Measurements from ENCODE around the gene ANO10.

ANO10 gene

GRCh38 chr3:43503067-43503728 is 118.6 kb downstream of the ANO10 start:
- H3K4me3 ChIP-seq (ENCODE audit: low read depth, low read length): no peak overlapping the region
- no peaks in the 10 kb centered on the region for H3K9me3 ChIP-seq (ENCODE audit: control insufficient read depth, insufficient read depth, low read depth, low read length)
- H3K4me1 ChIP-seq (ENCODE audit: control insufficient read depth, insufficient read depth, low read length): no peaks in the 10 kb centered on the region
- no peaks in the 10 kb centered on the region for H3K36me3 ChIP-seq (ENCODE audit: control insufficient read depth in 2 of 2, insufficient read depth in 1 of 2, low read length in 2 of 2)
- H3K27ac ChIP-seq (ENCODE audit: extremely low read depth, low read depth, low read length): no peak overlapping the region
- TF ChIP-seq ZNF175 (tag by site-specific recombination; IDR thresholded peaks at IDR 0.05) (no peak), ZNF544 (tag by site-specific recombination; IDR thresholded peaks at IDR 0.05) (no peak), ZNF600 (tag by site-specific recombination; IDR thresholded peaks at IDR 0.05) (no peak), ZNF571 (tag by site-specific recombination; IDR thresholded peaks at IDR 0.05) (no peak), ZNF654 (tag by site-specific recombination; IDR thresholded peaks at IDR 0.05; ENCODE audit: low read depth) (peak; percentile 56)
- TF ChIP-seq, protein P1, sequence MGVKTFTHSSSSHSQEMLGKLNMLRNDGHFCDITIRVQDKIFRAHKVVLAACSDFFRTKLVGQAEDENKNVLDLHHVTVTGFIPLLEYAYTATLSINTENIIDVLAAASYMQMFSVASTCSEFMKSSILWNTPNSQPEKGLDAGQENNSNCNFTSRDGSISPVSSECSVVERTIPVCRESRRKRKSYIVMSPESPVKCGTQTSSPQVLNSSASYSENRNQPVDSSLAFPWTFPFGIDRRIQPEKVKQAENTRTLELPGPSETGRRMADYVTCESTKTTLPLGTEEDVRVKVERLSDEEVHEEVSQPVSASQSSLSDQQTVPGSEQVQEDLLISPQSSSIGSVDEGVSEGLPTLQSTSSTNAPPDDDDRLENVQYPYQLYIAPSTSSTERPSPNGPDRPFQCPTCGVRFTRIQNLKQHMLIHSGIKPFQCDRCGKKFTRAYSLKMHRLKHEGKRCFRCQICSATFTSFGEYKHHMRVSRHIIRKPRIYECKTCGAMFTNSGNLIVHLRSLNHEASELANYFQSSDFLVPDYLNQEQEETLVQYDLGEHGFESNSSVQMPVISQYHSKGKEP (tag by site-specific recombination; IDR thresholded peaks at IDR 0.05): no peak
- POLR2A ChIA-PET: no interaction called here
- CTCF ChIA-PET: interaction anchor here (0.6 to 2.6 kb wide), 14 partner anchors 8 to 541 kb away, joined by 3 to 24 read pairs (median 3); no protein-coding TSS in a partner anchor

- TF ChIP-seq ZFP37 (tag by site-specific recombination; IDR thresholded peaks at IDR 0.05) (no peak), ZNF621 (tag by site-specific recombination; IDR thresholded peaks at IDR 0.05) (no peak), ZNF76 (tag by site-specific recombination; IDR thresholded peaks at IDR 0.05; ENCODE audit: borderline replicate concordance, low read depth) (no peak), ZBTB1 (tag by site-specific recombination; IDR thresholded peaks at IDR 0.05) (no peak), ZEB2 (tag by site-specific recombination; IDR thresholded peaks at IDR 0.05) (no peak), SP3 (tag by site-specific recombination; IDR thresholded peaks at IDR 0.05) (no peak), ZNF560 (tag by site-specific recombination; IDR thresholded peaks at IDR 0.05; ENCODE audit: borderline replicate concordance) (no peak), ZFHX2 (tag by site-specific recombination; conservative IDR thresholded peaks at IDR 0.05) (no peak), ZFP41 (tag by site-specific recombination; IDR thresholded peaks at IDR 0.05; ENCODE audit: borderline replicate concordance) (no peak), ZBTB17 (tag by site-specific recombination; IDR thresholded peaks at IDR 0.05) (no peak)
- H3K4me1 ChIP-seq (ENCODE audit: control insufficient read depth, insufficient read depth, low read length): no peaks in the 10 kb centered on the region
- H3K36me3 ChIP-seq (ENCODE audit: control insufficient read depth in 2 of 2, insufficient read depth in 1 of 2, low read length in 2 of 2): no peaks in the 10 kb centered on the region
- no peak overlapping the region for H3K4me3 ChIP-seq (ENCODE audit: low read depth, low read length)
- no peak overlapping the region for H3K27ac ChIP-seq (ENCODE audit: extremely low read depth, low read depth, low read length)
- no peaks in the 10 kb centered on the region for H3K9me3 ChIP-seq (ENCODE audit: control insufficient read depth, insufficient read depth, low read depth, low read length)
- POLR2A ChIA-PET: no interaction called here
- CTCF ChIA-PET: interaction anchor here (0.6 to 1.5 kb wide), 2 partner anchors 267 to 537 kb away, joined by 4 to 5 read pairs; no protein-coding TSS in a partner anchor
These were observed 122.6 kb downstream of the ANO10 start for GRCh38 chr3:43499256-43499655.

DNA sequence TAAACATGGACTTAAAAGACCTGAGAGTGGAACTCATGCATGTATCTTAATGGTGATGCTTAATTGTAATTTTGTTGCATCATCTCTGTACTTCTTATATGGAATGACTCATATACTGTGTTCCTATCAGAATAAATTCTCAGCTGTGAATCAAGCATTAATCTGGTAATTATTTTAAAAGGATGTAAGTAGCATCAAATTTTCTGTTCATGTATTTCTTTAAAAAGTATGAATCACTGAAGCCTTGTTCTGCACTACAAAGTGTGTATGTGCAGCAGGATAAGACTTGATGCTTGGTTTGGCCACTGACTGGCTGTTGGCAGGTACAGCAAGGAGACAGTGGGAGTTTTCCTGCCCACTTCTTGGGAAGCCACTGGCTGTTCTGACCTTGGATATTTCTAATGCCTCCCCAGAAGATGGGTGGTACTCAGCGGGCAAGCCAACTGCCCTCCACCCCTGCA is 123.9 kb downstream of the ANO10 start:
- H3K4me3 ChIP-seq (ENCODE audit: low read depth, low read length): no peak overlapping the region
- ChIA-PET CTCF (interaction anchor here (0.6 kb wide), 2 partner anchors 281 to 757 kb away, joined by 3 to 5 read pairs; no protein-coding TSS in a partner anchor), POLR2A (no interaction called here)
- TF ChIP-seq ZNF580 (tag by site-specific recombination; IDR thresholded peaks at IDR 0.05) (no peak), ZNF776 (tag by site-specific recombination; IDR thresholded peaks at IDR 0.05; ENCODE audit: borderline replicate concordance) (no peak), ZNF518A (tag by site-specific recombination; conservative IDR thresholded peaks at IDR 0.05; ENCODE audit: low read depth) (0 out of 2 replicates have a peak, but pooled peaks have one; percentile 14)
- H3K4me1 ChIP-seq (ENCODE audit: control insufficient read depth, insufficient read depth, low read length): no peaks in the 10 kb centered on the region
- H3K9me3 ChIP-seq (ENCODE audit: control insufficient read depth, insufficient read depth, low read depth, low read length): no peaks in the 10 kb centered on the region
- no peaks in the 10 kb centered on the region for H3K36me3 ChIP-seq (ENCODE audit: control insufficient read depth in 2 of 2, insufficient read depth in 1 of 2, low read length in 2 of 2)
- H3K27ac ChIP-seq (ENCODE audit: extremely low read depth, low read depth, low read length): no peak overlapping the region
